T-helper 22 cell (primary cell): ENCODE data around the gene LRCOL1.

Experiments
- DNase-seq: peaks from one replicate; pipeline ENCODE4 v3.0.0-alpha.2; 2020; ENCODE audit warnings: low read depth

LRCOL1 gene

GRCh38 chr12:132562489-132563021 is 47.8 kb downstream of the LRCOL1 start:
- no peak for DNase-seq

GRCh38 chr12:132561427-132562156 is 48.8 kb downstream of the LRCOL1 start:
- no peak for DNase-seq

- peak; percentile 36 for DNase-seq
These were observed 49.6 kb downstream of the LRCOL1 start for GRCh38 chr12:132560614-132561426.

- no peak for DNase-seq
These were observed 50.1 kb downstream of the LRCOL1 start for GRCh38 chr12:132560364-132560613.

GRCh38 chr12:132559652-132560363 is 50.6 kb downstream of the LRCOL1 start:
- no peak for DNase-seq

GRCh38 chr12:132558861-132559623 is 51.3 kb downstream of the LRCOL1 start:
- DNase-seq = no peak

- no peak for DNase-seq
These were observed 52.1 kb downstream of the LRCOL1 start for GRCh38 chr12:132558042-132558856.

GRCh38 chr12:132557291-132558015 is 52.9 kb downstream of the LRCOL1 start:
- no peak for DNase-seq

GRCh38 chr12:132556801-132557200 is 53.6 kb downstream of the LRCOL1 start:
- no peak for DNase-seq

- DNase-seq = no peak
These were observed 54.2 kb downstream of the LRCOL1 start for GRCh38 chr12:132556216-132556615.

- no peak for DNase-seq
These were observed 54.7 kb downstream of the LRCOL1 start for GRCh38 chr12:132555686-132556085.

GRCh38 chr12:132554845-132555630 is 55.3 kb downstream of the LRCOL1 start:
- no peak for DNase-seq
